ENCODE data around the gene HMGN2.
A peak's percentile ranks its signal among the peaks of the same experiment; 100 is the strongest.

Gene HMGN2

GRCh38 chr1:26522073-26522472 is 49.8 kb downstream of the HMGN2 start:
- no peak overlapping the region for H3K4me3 ChIP-seq (ENCODE audit: severe bottlenecking)
- DNase-seq (ENCODE audit: low spot score) (no peak), ATAC-seq (ENCODE audit: low read depth) (no peak)
- H3K4me1 ChIP-seq (ENCODE audit: insufficient read depth, poor library complexity, severe bottlenecking) = peaks cover 11% of the 10 kb centered on the region
- no peak for TF ChIP-seq CTCF (IDR thresholded peaks at IDR 0.05; ENCODE audit: poor library complexity, severe bottlenecking)
- H3K36me3 ChIP-seq (ENCODE audit: low read depth) = no peaks in the 10 kb centered on the region
- H3K27ac ChIP-seq (ENCODE audit: poor library complexity, severe bottlenecking) = no peak overlapping the region
- no peaks in the 10 kb centered on the region for H3K27me3 ChIP-seq (ENCODE audit: insufficient read depth, poor library complexity, severe bottlenecking)
- H3K9me3 ChIP-seq (ENCODE audit: severe bottlenecking) = no peaks in the 10 kb centered on the region

- H3K27me3 ChIP-seq (ENCODE audit: insufficient read depth, poor library complexity, severe bottlenecking) = no peaks in the 10 kb centered on the region
- peaks cover 13% of the 10 kb centered on the region for H3K4me1 ChIP-seq (ENCODE audit: insufficient read depth, poor library complexity, severe bottlenecking)
- no peaks in the 10 kb centered on the region for H3K9me3 ChIP-seq (ENCODE audit: severe bottlenecking)
- no peak overlapping the region for H3K4me3 ChIP-seq (ENCODE audit: severe bottlenecking)
- DNase-seq (ENCODE audit: low spot score) (no peak), ATAC-seq (ENCODE audit: low read depth) (peak; percentile 97)
- TF ChIP-seq CTCF (IDR thresholded peaks at IDR 0.05; ENCODE audit: poor library complexity, severe bottlenecking) = no peak
- H3K27ac ChIP-seq (ENCODE audit: poor library complexity, severe bottlenecking) = peak overlapping the region; percentile 72
- no peaks in the 10 kb centered on the region for H3K36me3 ChIP-seq (ENCODE audit: low read depth)
These were observed 51.9 kb downstream of the HMGN2 start for GRCh38 chr1:26524181-26524580.

Measured in RWPE2 (cell line).